Occipital lobe (tissue), 2 donors: ENCODE results near the gene PRCP. TPM values are rescaled to one million over a fixed set of nuclear protein-coding genes. Genes with fewer than 3 reads are reported as not detected.

ENCODE experiments used
- DNase-seq: peaks from one replicate; lab custom pipeline; 2025; lab: John Stamatoyannopoulos, UW
- total RNA-seq: library from RNA; depleted of rRNA; stranded (reverse); fragments of >200 nt; gene quantifications from one replicate; pipeline ENCODE4 v1.2.3, GENCODE V29; 2014

Gene PRCP
- total RNA-seq, 1 donor from 2014 or later: 29.8 TPM

- no peak for DNase-seq
Measured at GRCh38 chr11:82787981-82788380, 112.2 kb downstream of the PRCP start.

- no peak for DNase-seq
Measured at GRCh38 chr11:82786836-82787235, 113.4 kb downstream of the PRCP start.

- DNase-seq: no peak
Measured at GRCh38 chr11:82786001-82786400, 114.2 kb downstream of the PRCP start.

GRCh38 chr11:82782825-82783374 lies 117.3 kb downstream of the PRCP start:
- DNase-seq: no peak

- no peak for DNase-seq
Measured at GRCh38 chr11:82778776-82779175, 121.5 kb downstream of the PRCP start.

GRCh38 chr11:82776377-82776776 lies 123.9 kb downstream of the PRCP start:
- DNase-seq: no peak

GRCh38 chr11:82775736-82776346 lies 124.4 kb downstream of the PRCP start:
- DNase-seq: no peak

- DNase-seq: no peak
Measured at GRCh38 chr11:82775218-82775617, 125.0 kb downstream of the PRCP start.

Other genes starting within 250 kb of the PRCP start
- gene FAM181B, start 166.6 kb downstream of the PRCP start, total RNA-seq: 9.7 TPM
- gene DDIAS, start 1.3 kb upstream of the PRCP start, total RNA-seq: 2.2 TPM
- gene RAB30, start 171.5 kb upstream of the PRCP start, total RNA-seq: 47.3 TPM